DOHH2 (cell line): ENCODE results near the gene ZCCHC9.
"Not testable (repeated sequence)": the region's sequence is repeated elsewhere in the genome, so short reads cannot be mapped to it uniquely, and the experiment has no call there.

Source experiments
- CTCF ChIP-seq: fragments of 200-600 bp; sonication (generic); IDR thresholded peaks from one replicate; pipeline ENCODE4 v1.5.1; 2014; ENCODE audit warnings: antibody characterized with exemption, mild to moderate bottlenecking, low read depth, low read length; ENCODE audit not compliant: poor library complexity, severe bottlenecking
- EZH2phosphoT487 ChIP-seq: fragments of 200-600 bp; sonication (generic); IDR thresholded peaks from 2 replicates; pipeline ENCODE4 v1.6.1; 2017; ENCODE audit warnings: borderline replicate concordance, mild to moderate bottlenecking, antibody characterized with exemption, low read length, moderate library complexity, mixed read lengths

DNA sequence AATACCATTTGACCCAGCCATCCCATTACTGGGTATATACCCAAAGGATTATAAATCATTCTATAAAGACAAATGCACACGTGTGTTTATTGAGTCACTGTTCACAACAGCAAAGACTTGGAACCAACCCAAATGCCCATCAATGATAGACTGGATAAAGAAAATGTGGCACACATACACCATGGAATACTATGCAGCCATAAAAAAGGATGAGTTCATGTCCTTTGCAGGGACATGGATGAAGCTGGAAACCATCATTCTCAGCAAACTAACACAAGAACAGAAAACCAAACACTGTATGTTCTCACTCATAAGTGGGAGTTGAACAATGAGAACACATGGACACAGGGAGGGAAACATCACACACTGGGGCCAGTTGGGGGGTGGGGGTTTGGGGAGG, 38.6 kb upstream of the ZCCHC9 start:
- TF ChIP-seq CTCF, EZH2phosphoT487: not testable (repeated sequence)
